ENCODE results near the gene CLSTN1. TPM values are rescaled to one million over a fixed set of nuclear protein-coding genes. Genes with fewer than 3 reads are reported as not detected.

CLSTN1 gene
- total and polyA plus RNA-seq, 2 experiments from 2014 or later: 56.8 to 67.8 TPM

DNA sequence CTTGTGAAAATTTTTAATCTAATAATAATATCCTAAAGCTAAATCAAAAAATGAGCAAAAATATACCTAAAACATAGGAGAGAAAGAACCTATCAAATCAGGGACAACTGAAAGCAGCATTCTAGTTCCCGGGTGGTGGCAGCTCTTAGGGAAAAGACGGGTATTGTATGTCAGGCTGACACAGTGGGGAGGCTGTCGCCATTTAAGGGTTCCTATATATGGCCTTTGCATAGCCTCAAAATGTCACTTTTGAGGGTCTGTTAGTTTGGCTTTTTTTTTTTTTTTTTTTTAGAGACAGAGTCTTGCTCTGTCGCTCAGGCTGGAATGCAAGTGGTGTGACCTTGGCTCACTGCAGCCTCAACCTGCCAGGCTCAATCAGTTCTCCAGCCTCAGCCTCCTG lies 6.0 kb downstream of the CLSTN1 start:
- DNase-seq: no peak
- no peak for TF ChIP-seq EZH2 (IDR thresholded peaks at IDR 0.05; ENCODE audit: insufficient read depth, poor library complexity, severe bottlenecking)
- no peak for TF ChIP-seq EZH2phosphoT487 (IDR thresholded peaks at IDR 0.05; ENCODE audit: insufficient read depth, low read depth)
- peaks cover 8% of the 10 kb centered on the region for H3F3A ChIP-seq (ENCODE audit: insufficient read depth)
- no peak overlapping the region for H3K4me2 ChIP-seq (ENCODE audit: unreplicated experiment)
- no peak overlapping the region for H3K27ac ChIP-seq
- no peaks in the 10 kb centered on the region for H3K9me3 ChIP-seq (ENCODE audit: low read depth)
- H3K27me3 ChIP-seq (replicated peaks; ENCODE audit: insufficient read depth): no peaks in the 10 kb centered on the region
- no peaks in the 10 kb centered on the region for H3K9me2 ChIP-seq (ENCODE audit: insufficient read depth)
- no peak overlapping the region for H2AFZ ChIP-seq
- peaks cover 100% of the 10 kb centered on the region for H3K79me2 ChIP-seq (ENCODE audit: insufficient read depth)
- no peak overlapping the region for H3K4me3 ChIP-seq
- WGBS, 2 experiments (ENCODE audit: low coverage in 1 of 2, low lambda C conversion rate in 2 of 2, missing lambda C conversion rate in 2 of 2): 95 to 99% methylated on average over 4 of the region's 4 CpGs
- H3K9ac ChIP-seq: no peak overlapping the region
- H3K4me1 ChIP-seq (ENCODE audit: insufficient read depth): peaks cover 11% of the 10 kb centered on the region
- 0 out of 2 replicates have a peak, but pooled peaks cover 16% of the 10 kb centered on the region for H4K20me1 ChIP-seq (ENCODE audit: insufficient read depth)
- H3K36me3 ChIP-seq (ENCODE audit: low read depth): no peaks in the 10 kb centered on the region
- in situ Hi-C loops (cut with MboI): no loop called here

DNA sequence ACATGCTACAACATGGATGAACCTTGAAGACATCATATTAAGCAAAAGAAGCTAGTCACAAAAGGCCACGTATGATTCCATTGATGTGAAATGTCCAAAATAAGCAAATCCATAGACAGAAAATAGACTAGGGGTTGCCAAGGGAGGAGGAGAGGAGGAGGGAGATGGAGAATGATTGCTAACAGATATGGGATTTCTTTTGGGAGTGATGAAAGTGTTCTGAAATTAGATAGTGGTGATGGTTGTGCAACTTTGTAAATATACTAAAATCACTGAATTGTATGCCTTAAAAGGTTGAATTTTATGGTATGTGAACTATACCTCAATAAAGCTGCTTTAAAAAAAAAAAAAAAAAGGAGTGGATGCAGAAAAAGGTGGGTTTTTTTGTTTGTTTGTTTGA lies 7.6 kb downstream of the CLSTN1 start:
- no peak overlapping the region for H3K4me3 ChIP-seq
- DNase-seq: no peak

DNA sequence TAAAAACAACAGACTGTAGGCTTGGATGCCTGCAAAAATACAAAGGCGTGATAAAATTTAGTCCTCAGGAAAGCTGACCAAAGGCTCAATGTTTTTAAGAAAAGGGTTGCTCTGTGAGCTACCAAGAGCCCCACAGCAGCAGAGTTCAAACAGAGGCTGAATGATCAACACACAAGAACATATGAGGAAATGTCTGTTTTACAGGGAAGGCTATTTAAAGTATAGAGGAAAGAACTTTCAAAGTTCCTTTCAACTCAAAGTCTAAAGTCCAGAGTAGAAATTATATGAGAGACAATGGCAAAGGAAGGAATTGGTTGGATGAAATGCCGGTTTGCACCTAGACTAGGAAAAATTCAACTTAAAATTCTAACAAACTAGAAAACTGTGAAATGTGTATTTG lies 8.6 kb downstream of the CLSTN1 start:
- Histone ChIP-seq H3K27me3 (replicated peaks; ENCODE audit: insufficient read depth) (no peaks in the 10 kb centered on the region), H3K9ac (no peak overlapping the region), H3K9me2 (ENCODE audit: insufficient read depth) (no peaks in the 10 kb centered on the region), H4K20me1 (ENCODE audit: insufficient read depth) (0 out of 2 replicates have a peak, but pooled peaks cover 16% of the 10 kb centered on the region), H3K79me2 (ENCODE audit: insufficient read depth) (peaks cover 100% of the 10 kb centered on the region), H3K4me2 (ENCODE audit: unreplicated experiment) (no peak overlapping the region), H3K27ac (no peak overlapping the region), H3K4me1 (ENCODE audit: insufficient read depth) (no peaks in the 10 kb centered on the region), H3K4me3 (no peak overlapping the region), H3K36me3 (ENCODE audit: low read depth) (no peaks in the 10 kb centered on the region), H3K9me3 (ENCODE audit: low read depth) (no peaks in the 10 kb centered on the region), H2AFZ (no peak overlapping the region), H3F3A (ENCODE audit: insufficient read depth) (no peaks in the 10 kb centered on the region)
- in situ Hi-C loops (cut with MboI): no loop called here
- WGBS, 2 experiments (ENCODE audit: low coverage in 1 of 2, low lambda C conversion rate in 2 of 2, missing lambda C conversion rate in 2 of 2): 98 to 100% methylated on average over 2 of the region's 2 CpGs
- no peak for DNase-seq
- TF ChIP-seq EZH2phosphoT487 (IDR thresholded peaks at IDR 0.05; ENCODE audit: insufficient read depth, low read depth) (no peak), EZH2 (IDR thresholded peaks at IDR 0.05; ENCODE audit: insufficient read depth, poor library complexity, severe bottlenecking) (no peak)

More for the DNA sequence above, 7.6 kb downstream of the CLSTN1 start:
- H3K4me1 ChIP-seq (ENCODE audit: insufficient read depth): no peaks in the 10 kb centered on the region
- no peak overlapping the region for H3K9ac ChIP-seq
- H3K79me2 ChIP-seq (ENCODE audit: insufficient read depth): peaks cover 100% of the 10 kb centered on the region
- H4K20me1 ChIP-seq (ENCODE audit: insufficient read depth): 0 out of 2 replicates have a peak, but pooled peaks cover 16% of the 10 kb centered on the region
- 28 to 30% methylated on average over 1 of the region's 1 CpG for WGBS, 2 experiments (ENCODE audit: low coverage in 1 of 2, low lambda C conversion rate in 2 of 2, missing lambda C conversion rate in 2 of 2)
- TF ChIP-seq EZH2 (IDR thresholded peaks at IDR 0.05; ENCODE audit: insufficient read depth, poor library complexity, severe bottlenecking) (no peak), EZH2phosphoT487 (IDR thresholded peaks at IDR 0.05; ENCODE audit: insufficient read depth, low read depth) (no peak)
- no peaks in the 10 kb centered on the region for H3K36me3 ChIP-seq (ENCODE audit: low read depth)
- H3K9me3 ChIP-seq (ENCODE audit: low read depth): no peaks in the 10 kb centered on the region
- no peaks in the 10 kb centered on the region for H3K27me3 ChIP-seq (replicated peaks; ENCODE audit: insufficient read depth)
- H3K27ac ChIP-seq: no peak overlapping the region
- H3F3A ChIP-seq (ENCODE audit: insufficient read depth): no peaks in the 10 kb centered on the region
- no peak overlapping the region for H2AFZ ChIP-seq
- no peaks in the 10 kb centered on the region for H3K9me2 ChIP-seq (ENCODE audit: insufficient read depth)
- H3K4me2 ChIP-seq (ENCODE audit: unreplicated experiment): no peak overlapping the region
- in situ Hi-C loops (cut with MboI): no loop called here

DNA sequence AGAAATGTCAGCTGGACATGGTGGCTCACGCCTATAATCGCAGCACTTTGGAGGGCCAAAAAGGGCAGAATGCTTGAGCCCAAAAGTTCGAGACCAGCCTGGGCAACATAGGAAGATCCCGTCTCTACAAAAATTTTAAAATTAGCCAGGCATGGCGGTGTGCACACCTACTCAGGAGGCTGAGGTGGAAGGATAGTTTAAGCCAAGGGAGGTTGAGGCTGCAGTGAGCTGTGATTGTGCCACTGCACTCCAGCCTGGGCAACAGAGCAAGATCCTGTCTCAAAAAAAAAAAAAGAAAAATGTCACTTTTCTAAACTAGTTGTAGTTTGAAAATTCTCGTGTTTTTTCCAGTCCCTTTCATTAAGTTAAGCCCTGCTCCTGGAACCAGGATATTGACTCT lies 9.1 kb downstream of the CLSTN1 start:
- no peak overlapping the region for H3K9ac ChIP-seq
- no peaks in the 10 kb centered on the region for H3K9me3 ChIP-seq (ENCODE audit: low read depth)
- no peaks in the 10 kb centered on the region for H3K4me1 ChIP-seq (ENCODE audit: insufficient read depth)
- H3K4me3 ChIP-seq: no peak overlapping the region
- no peak overlapping the region for H2AFZ ChIP-seq
- no peaks in the 10 kb centered on the region for H3K36me3 ChIP-seq (ENCODE audit: low read depth)
- H3K79me2 ChIP-seq (ENCODE audit: insufficient read depth): peaks cover 98% of the 10 kb centered on the region
- H3K4me2 ChIP-seq (ENCODE audit: unreplicated experiment): no peak overlapping the region
- no peaks in the 10 kb centered on the region for H3F3A ChIP-seq (ENCODE audit: insufficient read depth)
- 0 out of 2 replicates have a peak, but pooled peaks cover 11% of the 10 kb centered on the region for H4K20me1 ChIP-seq (ENCODE audit: insufficient read depth)
- in situ Hi-C loops (cut with MboI): no loop called here
- TF ChIP-seq EZH2 (IDR thresholded peaks at IDR 0.05; ENCODE audit: insufficient read depth, poor library complexity, severe bottlenecking): no peak
- no peak for TF ChIP-seq EZH2phosphoT487 (IDR thresholded peaks at IDR 0.05; ENCODE audit: insufficient read depth, low read depth)
- WGBS, 2 experiments (ENCODE audit: low coverage in 1 of 2, low lambda C conversion rate in 2 of 2, missing lambda C conversion rate in 2 of 2): 96 to 97% methylated on average over 6 of the region's 6 CpGs
- H3K9me2 ChIP-seq (ENCODE audit: insufficient read depth): no peaks in the 10 kb centered on the region
- DNase-seq: no peak
- no peak overlapping the region for H3K27ac ChIP-seq
- H3K27me3 ChIP-seq (replicated peaks; ENCODE audit: insufficient read depth): no peaks in the 10 kb centered on the region
